Gastroesophageal sphincter (tissue), 4 donors: ENCODE data around the gene RPS18. TPM values are rescaled to one million over a fixed set of nuclear protein-coding genes. Genes with fewer than 3 reads are reported as not detected.

Experiments
- ATAC-seq: fragments of 150-250 bp; one replicate; pipeline ENCODE4 v1.9.1; 2016; ENCODE audit warnings: mild to moderate bottlenecking, moderate library complexity
- H3K27ac ChIP-seq, 4 donors: fragments of 200-600 bp; sonication (generic) in 3 of 4; 1 replicate in 3 of 4; 2 replicates in 1 of 4; pipeline ENCODE4 v1.5.1; 2016 to 2019
- H3K27me3 ChIP-seq: fragments of 200-600 bp; sonication (generic); one replicate; pipeline ENCODE4 v1.5.1; 2019
- H3K36me3 ChIP-seq, 2 donors: fragments of 200-600 bp; sonication (generic); one replicate each; pipeline ENCODE4 v1.5.1; 2019; ENCODE audit warnings: control low read depth in 1 of 2
- H3K4me1 ChIP-seq, 3 donors: fragments of 200-600 bp; sonication (generic); 1 replicate in 2 of 3; 2 replicates in 1 of 3; pipeline ENCODE4 v1.5.1; 2016 to 2019; ENCODE audit warnings: control low read depth in 2 of 3
- H3K4me3 ChIP-seq, 2 donors: fragments of 200-600 bp; sonication (generic); one replicate each; pipeline ENCODE4 v1.5.1; 2019; ENCODE audit warnings: mild to moderate bottlenecking in 1 of 2, moderate library complexity in 1 of 2
- H3K9me3 ChIP-seq, 3 donors: fragments of 200-600 bp; sonication (generic); one replicate each; pipeline ENCODE4 v1.5.1; 2017 to 2019; ENCODE audit warnings: control low read depth in 2 of 3
- EP300 ChIP-seq: sonication (generic); formaldehyde crosslinking; IDR thresholded peaks from one replicate; pipeline ENCODE4 v1.6.1; 2017; ENCODE audit warnings: antibody characterized with exemption, mild to moderate bottlenecking
- POLR2A ChIP-seq, 2 donors: fragments of 450-650 bp; IDR thresholded peaks; one replicate each; pipeline ENCODE4 v1.6.1; 2017; ENCODE audit warnings: antibody characterized with exemption in 2 of 2, mild to moderate bottlenecking in 2 of 2, moderate library complexity in 1 of 2
- POLR2AphosphoS5 ChIP-seq: sonication (generic); formaldehyde crosslinking; IDR thresholded peaks from one replicate; pipeline ENCODE4 v1.6.1; 2017; ENCODE audit warnings: antibody characterized with exemption
- WGBS, 2 donors: methylation state at CpG; one replicate each; pipeline ENCODE4 v1.1.5; 2018; ENCODE audit warnings: low coverage in 1 of 2; 5-methylcytosine and 5-hydroxymethylcytosine counted together
- total RNA-seq, 4 donors: library from RNA; depleted of rRNA; stranded (reverse); fragments of >200 nt; gene quantifications; one replicate each; pipeline ENCODE4 v1.1.0, GENCODE V29; 2016
- TF ChIP-seq, protein P1 (sequence below), 4 experiments: fragments of 200-600 bp in 2 of 4; fragments of 450-650 bp in 2 of 4; sonication (generic) in 1 of 4; IDR thresholded peaks; one replicate each; pipeline ENCODE4 v1.5.1; 2017 to 2019; ENCODE audit warnings: antibody characterized with exemption in 4 of 4, mild to moderate bottlenecking in 2 of 4, moderate library complexity in 2 of 4

The RPS18 gene
- total RNA-seq, 4 donors from 2014 or later = 1,175 to 3,464 (median 2,399) TPM

DNA sequence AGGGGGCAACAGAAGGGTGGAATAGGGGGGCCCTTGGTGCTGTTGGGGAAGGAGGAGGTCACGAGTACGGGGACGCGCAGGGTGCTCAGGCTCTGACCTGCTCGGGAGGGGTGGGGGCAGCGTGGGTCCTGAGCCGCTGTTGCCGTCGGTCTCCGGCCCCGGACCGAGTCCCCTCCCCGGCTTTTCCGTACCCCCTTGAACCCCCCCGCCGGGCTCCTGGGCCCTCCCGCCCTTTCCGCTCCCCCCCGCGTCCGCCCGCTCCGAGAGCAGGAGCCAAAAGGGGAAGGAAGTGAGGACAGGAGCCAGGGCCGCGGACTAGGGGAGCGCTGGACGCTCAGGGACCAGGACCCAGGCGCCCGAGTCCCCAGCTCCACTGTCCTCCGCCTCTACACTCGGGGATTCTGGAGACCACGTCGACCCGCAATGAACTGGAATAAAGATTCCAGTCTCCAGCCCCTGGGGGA is 26.9 kb downstream of the RPS18 start, which contains the start of gene RGL2:
RGL2 (minus strand) TSS at position 170 of the 464 bp plus-strand sequence. CDS start 332 bp downstream, outside the sequence.
- peak within 1 kb of the TSS; percentile 90 to 99 (median 94) for H3K27ac ChIP-seq
- peak within 1 kb of the TSS; percentile 87 to 92 for H3K4me3 ChIP-seq
- no peaks in the 10 kb centered on the region for H3K9me3 ChIP-seq
- TF ChIP-seq, protein P1, sequence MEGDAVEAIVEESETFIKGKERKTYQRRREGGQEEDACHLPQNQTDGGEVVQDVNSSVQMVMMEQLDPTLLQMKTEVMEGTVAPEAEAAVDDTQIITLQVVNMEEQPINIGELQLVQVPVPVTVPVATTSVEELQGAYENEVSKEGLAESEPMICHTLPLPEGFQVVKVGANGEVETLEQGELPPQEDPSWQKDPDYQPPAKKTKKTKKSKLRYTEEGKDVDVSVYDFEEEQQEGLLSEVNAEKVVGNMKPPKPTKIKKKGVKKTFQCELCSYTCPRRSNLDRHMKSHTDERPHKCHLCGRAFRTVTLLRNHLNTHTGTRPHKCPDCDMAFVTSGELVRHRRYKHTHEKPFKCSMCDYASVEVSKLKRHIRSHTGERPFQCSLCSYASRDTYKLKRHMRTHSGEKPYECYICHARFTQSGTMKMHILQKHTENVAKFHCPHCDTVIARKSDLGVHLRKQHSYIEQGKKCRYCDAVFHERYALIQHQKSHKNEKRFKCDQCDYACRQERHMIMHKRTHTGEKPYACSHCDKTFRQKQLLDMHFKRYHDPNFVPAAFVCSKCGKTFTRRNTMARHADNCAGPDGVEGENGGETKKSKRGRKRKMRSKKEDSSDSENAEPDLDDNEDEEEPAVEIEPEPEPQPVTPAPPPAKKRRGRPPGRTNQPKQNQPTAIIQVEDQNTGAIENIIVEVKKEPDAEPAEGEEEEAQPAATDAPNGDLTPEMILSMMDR (IDR thresholded peaks at IDR 0.05) = no peak
- TF ChIP-seq EP300 (no peak), POLR2AphosphoS5 (no peak), POLR2A (IDR thresholded peaks at IDR 0.05) (no peak)
- H3K4me1 ChIP-seq = peaks cover 0 to 47% (median 14%) of the 10 kb centered on the region in 3 donors
- peak; percentile 80 for ATAC-seq
- peaks cover 0 to 56% of the 10 kb centered on the region in 2 donors for H3K36me3 ChIP-seq
- WGBS, 2 donors = 0% methylated on average over 2 to 3 of the region's 34 CpGs
- H3K27me3 ChIP-seq = no peaks in the 10 kb centered on the region

DNA sequence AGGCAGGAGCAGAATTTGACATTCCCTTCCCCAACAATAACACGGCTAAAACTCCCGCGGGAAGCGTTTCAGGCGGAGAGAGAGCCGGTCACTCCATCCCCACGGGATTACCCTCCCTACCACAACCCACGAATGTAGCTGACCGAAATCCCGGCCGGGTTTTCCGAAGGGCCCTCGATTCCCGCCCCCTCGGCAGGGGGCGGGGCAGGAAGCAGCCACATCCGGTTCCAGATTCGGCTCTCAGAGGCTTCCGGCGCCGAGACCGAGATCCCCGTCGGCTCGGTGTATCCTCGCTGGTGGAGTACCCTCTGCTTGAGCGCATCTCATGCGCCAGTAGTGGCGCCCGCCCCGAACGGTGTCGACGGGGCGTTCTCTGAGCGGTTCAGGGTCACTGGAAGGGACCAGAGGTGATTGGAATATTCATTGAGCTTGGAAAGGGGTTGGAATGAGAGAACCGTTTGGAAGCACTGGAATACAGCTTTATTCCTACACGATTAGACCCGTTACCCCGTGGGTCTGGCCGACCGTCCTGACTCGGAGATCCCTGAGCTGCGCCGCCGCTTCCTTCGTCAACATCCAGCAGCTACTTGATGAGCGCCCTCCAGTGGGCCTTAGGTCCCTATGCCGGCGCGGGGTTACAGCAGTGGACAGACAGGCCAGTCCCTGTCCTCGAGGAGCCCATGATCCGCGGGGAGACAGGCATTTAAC is 27.5 kb downstream of the RPS18 start:
- no CpG with 5 or more reads among the region's 54 CpGs for WGBS, 2 donors

DNA sequence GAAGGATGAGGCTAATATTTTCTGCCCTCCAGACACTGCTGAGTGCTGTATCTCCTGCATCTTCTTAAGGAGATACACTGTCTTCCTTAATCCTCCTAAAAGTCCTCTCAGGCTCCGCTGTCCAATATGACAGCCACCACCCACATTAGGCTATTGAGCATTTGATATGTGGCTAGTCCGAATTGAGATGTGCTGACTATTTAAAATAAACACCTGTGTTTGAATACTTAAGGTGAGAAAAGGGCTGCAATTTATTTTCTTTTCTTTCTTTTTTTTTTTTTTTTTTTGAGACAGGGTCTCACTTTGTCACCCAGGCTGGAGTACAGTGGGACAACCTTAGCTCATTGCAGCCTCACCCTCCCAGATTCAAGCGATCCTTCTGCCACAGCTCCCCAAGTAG is 30.0 kb downstream of the RPS18 start:
- WGBS, 2 donors = 62 to 75% methylated on average over 1 to 3 of the region's 3 CpGs
- Histone ChIP-seq H3K4me1 (peaks cover 0 to 55% (median 14%) of the 10 kb centered on the region in 3 donors), H3K4me3 (no peak overlapping the region), H3K27me3 (no peaks in the 10 kb centered on the region), H3K9me3 (no peaks in the 10 kb centered on the region), H3K27ac (no peak overlapping the region), H3K36me3 (peaks cover 0 to 55% of the 10 kb centered on the region in 2 donors)
- no peak for ATAC-seq
- TF ChIP-seq, protein P1 (IDR thresholded peaks at IDR 0.05) = no peak
- TF ChIP-seq POLR2AphosphoS5 (no peak), EP300 (no peak), POLR2A (IDR thresholded peaks at IDR 0.05) (no peak)

More for the DNA sequence above, 27.5 kb downstream of the RPS18 start:
- peak; percentile 61 to 73 for TF ChIP-seq POLR2A (IDR thresholded peaks at IDR 0.05)
- TF ChIP-seq EP300 = no peak
- TF ChIP-seq, protein P1 (IDR thresholded peaks at IDR 0.05) = peak in 3 of 4 experiments; percentile 65 to 79 (median 69)
- TF ChIP-seq POLR2AphosphoS5 = peak; percentile 90
- peaks cover 0 to 47% (median 14%) of the 10 kb centered on the region in 3 donors for H3K4me1 ChIP-seq
- peak overlapping the region; percentile 87 to 92 for H3K4me3 ChIP-seq
- peak overlapping the region; percentile 90 to 99 (median 94) for H3K27ac ChIP-seq
- no peaks in the 10 kb centered on the region for H3K9me3 ChIP-seq
- H3K27me3 ChIP-seq = no peaks in the 10 kb centered on the region
- ATAC-seq = peak; percentile 84
- H3K36me3 ChIP-seq = peaks cover 0 to 56% of the 10 kb centered on the region in 2 donors

DNA sequence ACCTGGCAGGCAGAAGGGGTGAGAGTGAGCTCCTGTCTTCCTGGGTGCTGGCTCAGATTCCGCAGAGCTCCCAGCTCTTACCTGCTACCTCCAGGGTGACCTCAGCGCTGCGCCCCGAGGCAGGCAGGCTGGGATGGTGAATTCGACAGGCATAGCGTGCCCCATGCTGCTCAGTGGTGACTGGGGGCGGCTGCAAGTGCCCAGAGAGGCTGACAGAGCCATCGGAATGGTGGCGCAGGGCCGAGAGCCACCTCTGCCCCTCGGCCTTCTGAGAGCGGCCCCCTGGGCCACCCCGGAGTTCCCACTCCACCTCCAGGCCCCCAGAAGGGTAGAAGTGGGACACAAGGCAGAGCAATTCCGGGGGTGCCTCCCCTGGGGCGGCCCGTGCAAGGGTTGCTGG is 32.3 kb downstream of the RPS18 start:
- no peak for ATAC-seq
- H3K9me3 ChIP-seq = no peaks in the 10 kb centered on the region
- 80% methylated on average over 5 of the region's 16 CpGs; no CpG with 5 or more reads in 1 of the 2 donors for WGBS, 2 donors
- no peak overlapping the region for H3K4me3 ChIP-seq
- TF ChIP-seq POLR2A (IDR thresholded peaks at IDR 0.05) = no peak
- no peak for TF ChIP-seq EP300
- H3K4me1 ChIP-seq = peaks cover 0 to 50% (median 4%) of the 10 kb centered on the region in 3 donors
- no peak overlapping the region for H3K27ac ChIP-seq
- peaks cover 0 to 68% of the 10 kb centered on the region in 2 donors for H3K36me3 ChIP-seq
- no peaks in the 10 kb centered on the region for H3K27me3 ChIP-seq

DNA sequence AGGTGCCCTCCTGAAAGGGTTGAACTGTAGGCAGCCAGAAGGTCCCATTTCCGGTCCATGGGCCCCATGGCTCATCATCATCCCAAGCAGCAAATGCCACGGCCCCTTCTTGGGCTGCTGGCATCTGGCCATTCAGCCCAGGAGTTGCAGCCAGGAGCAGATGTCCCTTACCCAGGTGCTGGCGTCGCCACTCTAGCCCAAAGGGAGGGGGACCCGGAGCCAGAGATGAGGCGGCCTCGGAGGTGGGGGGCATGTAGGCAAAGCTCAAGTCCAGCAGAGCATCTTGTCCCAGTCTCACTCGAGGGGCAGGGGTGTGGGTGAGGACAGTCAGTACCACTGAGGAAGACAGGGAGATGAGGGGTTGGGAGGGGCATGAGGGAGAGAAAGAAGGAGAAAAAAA is 33.2 kb downstream of the RPS18 start:
- WGBS, 2 donors = 80% methylated on average over 2 of the region's 8 CpGs; no CpG with 5 or more reads in 1 of the 2 donors
- Histone ChIP-seq H3K27ac (peak overlapping the region in 2 of 4 donors; percentile 3 to 11), H3K27me3 (no peaks in the 10 kb centered on the region), H3K4me1 (peaks cover 0 to 46% (median 4%) of the 10 kb centered on the region in 3 donors), H3K9me3 (no peaks in the 10 kb centered on the region), H3K36me3 (peaks cover 0 to 73% of the 10 kb centered on the region in 2 donors), H3K4me3 (no peak overlapping the region)
- ATAC-seq = no peak
- TF ChIP-seq POLR2A (IDR thresholded peaks at IDR 0.05) (no peak), POLR2AphosphoS5 (no peak), EP300 (no peak)
- TF ChIP-seq, protein P1 (IDR thresholded peaks at IDR 0.05) = no peak
